Right lobe of liver (tissue), 4 donors: ENCODE measurements around the gene PKLR.

Experiments used
- POLR2A ChIP-seq: fragments of 450-650 bp; IDR thresholded peaks from one replicate; pipeline ENCODE4 v1.6.1; 2017; ENCODE audit warnings: antibody characterized with exemption, mild to moderate bottlenecking
- TF ChIP-seq, protein P1 (sequence below), 4 donors: fragments of 200-600 bp in 3 of 4; fragments of 450-650 bp in 1 of 4; IDR thresholded peaks; one replicate each; pipeline versions ENCODE4 v1.5.1 to v1.8.0; 2016 to 2022; ENCODE audit warnings: antibody characterized with exemption in 4 of 4, mild to moderate bottlenecking in 2 of 4
- donor health status: DM: no; HTN: no; CAD: no.
- donor health status: DM: no; HTN: no; CAD: no.
- donor health status: DM: no; HTN: yes; CAD: no.

DNA sequence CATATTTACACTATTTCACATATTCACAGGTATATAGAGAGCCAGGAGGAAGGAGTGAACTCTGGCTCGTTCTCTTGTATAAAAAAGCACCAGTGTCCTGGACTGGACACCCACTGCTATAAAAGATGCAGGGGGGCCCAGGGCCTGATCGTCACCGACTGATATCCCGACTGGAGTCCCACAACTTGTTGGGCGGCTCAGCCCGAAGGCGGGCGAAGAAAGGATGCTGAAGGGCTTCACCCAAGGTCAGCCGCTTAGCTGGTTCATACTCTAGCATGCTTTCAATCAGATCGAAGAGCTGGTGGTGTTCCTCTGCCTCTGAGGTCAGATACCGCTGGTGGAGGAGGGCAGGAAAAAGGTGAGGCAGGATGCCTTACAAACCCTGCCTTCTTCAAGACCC, 38.2 kb downstream of the PKLR start:
- TF ChIP-seq, protein P1, sequence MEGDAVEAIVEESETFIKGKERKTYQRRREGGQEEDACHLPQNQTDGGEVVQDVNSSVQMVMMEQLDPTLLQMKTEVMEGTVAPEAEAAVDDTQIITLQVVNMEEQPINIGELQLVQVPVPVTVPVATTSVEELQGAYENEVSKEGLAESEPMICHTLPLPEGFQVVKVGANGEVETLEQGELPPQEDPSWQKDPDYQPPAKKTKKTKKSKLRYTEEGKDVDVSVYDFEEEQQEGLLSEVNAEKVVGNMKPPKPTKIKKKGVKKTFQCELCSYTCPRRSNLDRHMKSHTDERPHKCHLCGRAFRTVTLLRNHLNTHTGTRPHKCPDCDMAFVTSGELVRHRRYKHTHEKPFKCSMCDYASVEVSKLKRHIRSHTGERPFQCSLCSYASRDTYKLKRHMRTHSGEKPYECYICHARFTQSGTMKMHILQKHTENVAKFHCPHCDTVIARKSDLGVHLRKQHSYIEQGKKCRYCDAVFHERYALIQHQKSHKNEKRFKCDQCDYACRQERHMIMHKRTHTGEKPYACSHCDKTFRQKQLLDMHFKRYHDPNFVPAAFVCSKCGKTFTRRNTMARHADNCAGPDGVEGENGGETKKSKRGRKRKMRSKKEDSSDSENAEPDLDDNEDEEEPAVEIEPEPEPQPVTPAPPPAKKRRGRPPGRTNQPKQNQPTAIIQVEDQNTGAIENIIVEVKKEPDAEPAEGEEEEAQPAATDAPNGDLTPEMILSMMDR (IDR thresholded peaks at IDR 0.05) = no peak
- TF ChIP-seq POLR2A = no peak
